AG04450 (cell line): Measurements from ENCODE around the gene EEIG1. TPM values are rescaled to one million over a fixed set of nuclear protein-coding genes. Genes with fewer than 3 reads are reported as not detected.

Experiments
- CTCF ChIA-PET: fragments of 300-600, 350-600 bp; formaldehyde crosslinking; extraction: SDS; loops from one replicate; lab custom pipeline; 2022; ENCODE audit warnings: antibody characterized with exemption, inconsistent platforms; lab: Charles Lee
- POLR2A ChIA-PET: fragments of 350-600 bp; formaldehyde crosslinking; extraction: SDS; loops from one replicate; lab custom pipeline; 2021; ENCODE audit warnings: antibody characterized with exemption, inconsistent platforms; lab: Yijun Ruan, JAX
- DNase-seq: peaks from one replicate; pipeline ENCODE4 v3.0.0-alpha.2; 2011; ENCODE audit warnings: low read depth, low spot score
- H3K27ac ChIP-seq: one replicate; pipeline ENCODE4 v1.5.1; 2012; ENCODE audit warnings: low read depth, low read length, control low read depth
- H3K27me3 ChIP-seq: one replicate; pipeline ENCODE4 v1.6.0; 2012; ENCODE audit warnings: low read length; ENCODE audit not compliant: control insufficient read depth, insufficient read depth
- H3K4me3 ChIP-seq: 2 replicates; pipeline ENCODE4 v1.5.1; 2011; ENCODE audit warnings: mild to moderate bottlenecking, low read depth, low read length, control low read depth
- H3K9me3 ChIP-seq: 2 replicates; pipeline ENCODE4 v1.5.1; 2012; ENCODE audit warnings: low read length; ENCODE audit not compliant: control insufficient read depth, insufficient read depth
- CTCF ChIP-seq: IDR thresholded peaks from 2 replicates; pipeline ENCODE4 v1.5.1; 2011; ENCODE audit warnings: low read depth, low read length, control low read depth, inconsistent platforms
- polyA plus RNA-seq: library from polyadenylated mRNA; depleted of rRNA; stranded (reverse); fragments of >200 nt; gene quantifications from 2 replicates; pipeline ENCODE4 v1.2.3, GENCODE V29; 2011

Gene EEIG1
- polyA plus RNA-seq, 1 experiment, result 8.3 TPM

DNA sequence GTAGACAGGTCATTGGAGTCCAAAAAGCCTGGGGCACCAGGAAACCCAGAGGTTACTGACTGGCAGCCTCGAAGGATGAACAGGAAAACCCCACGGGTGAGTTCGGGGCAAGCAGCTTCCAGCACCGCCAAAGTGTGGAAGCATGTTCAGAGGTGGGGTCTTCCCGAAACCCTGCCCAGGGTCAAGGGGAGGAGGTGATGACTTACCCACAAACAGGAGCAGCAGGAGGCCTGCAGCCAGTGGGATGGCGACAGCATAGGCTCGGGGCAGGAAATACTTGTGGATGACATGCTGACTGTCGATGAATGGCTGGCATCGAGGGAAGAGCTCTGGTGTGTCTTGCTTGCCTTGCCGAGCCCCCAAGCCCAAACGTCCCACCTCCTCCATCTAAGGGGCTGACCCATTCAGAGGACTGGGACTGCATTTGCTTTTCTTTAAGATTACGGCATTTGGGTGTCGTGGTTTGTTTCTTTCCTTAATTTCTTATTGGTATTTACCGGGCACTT lies 44.4 kb downstream of the EEIG1 start:
- H3K27me3 ChIP-seq, result no peaks in the 10 kb centered on the region
- DNase-seq, result no peak
- ChIA-PET CTCF (no interaction called here), POLR2A (no interaction called here)
- peak overlapping the region; percentile 96 for H3K4me3 ChIP-seq
- H3K27ac ChIP-seq, result no peak overlapping the region
- no peak for TF ChIP-seq CTCF
- no peaks in the 10 kb centered on the region; the same call in 1 of the 2 replicates for H3K9me3 ChIP-seq

- ChIA-PET POLR2A (no interaction called here), CTCF (interaction anchor here (1.0 to 1.4 kb wide), 2 partner anchors 8 to 100 kb away, joined by 3 read pairs; no protein-coding TSS in a partner anchor)
- Histone ChIP-seq H3K27ac (peak overlapping the region; percentile 2), H3K27me3 (no peaks in the 10 kb centered on the region), H3K4me3 (peak overlapping the region; percentile 96; the same call in 1 of the 2 replicates), H3K9me3 (no peaks in the 10 kb centered on the region; the same call in 1 of the 2 replicates)
- no peak for TF ChIP-seq CTCF
- no peak for DNase-seq
Measured at GRCh38 chr9:127935765-127936221, 45.0 kb downstream of the EEIG1 start.

DNA sequence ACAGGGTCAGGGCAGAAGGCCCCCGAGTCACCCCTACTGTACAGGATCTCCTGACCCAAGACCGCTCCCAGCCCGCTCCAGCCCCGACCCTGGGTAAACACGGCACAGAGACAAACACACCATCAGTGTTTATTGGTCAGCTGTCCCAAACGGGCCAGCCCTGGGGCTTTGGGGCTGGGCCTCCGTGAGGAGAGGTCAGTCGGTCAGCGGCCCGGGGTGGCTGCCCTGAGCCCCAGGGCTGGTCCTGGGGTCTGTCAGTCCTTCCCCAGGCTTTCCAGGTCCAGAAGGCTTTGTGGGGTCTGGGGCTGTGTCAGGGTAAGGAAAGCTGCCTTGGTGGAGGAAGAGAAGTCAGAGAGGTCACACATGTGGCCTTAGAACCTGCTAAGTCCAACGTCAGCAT lies 45.8 kb downstream of the EEIG1 start:
- H3K4me3 ChIP-seq, result no peak overlapping the region
- H3K27me3 ChIP-seq, result no peaks in the 10 kb centered on the region
- TF ChIP-seq CTCF, result no peak
- no peak overlapping the region for H3K27ac ChIP-seq
- no peak for DNase-seq
- POLR2A ChIA-PET, result no interaction called here
- H3K9me3 ChIP-seq, result no peaks in the 10 kb centered on the region; the same call in 1 of the 2 replicates
- CTCF ChIA-PET, result interaction anchor here (1.0 to 3.3 kb wide), 3 partner anchors 8 to 100 kb away, joined by 3 to 19 read pairs (median 3); no protein-coding TSS in a partner anchor

- CTCF ChIA-PET, result interaction anchor here (1.4 to 3.3 kb wide), 2 partner anchors 9 to 101 kb away, joined by 3 to 19 read pairs; no protein-coding TSS in a partner anchor
Measured at GRCh38 chr9:127934248-127934647, 46.5 kb downstream of the EEIG1 start.

More at GRCh38 chr9:127934248-127934647, 46.5 kb downstream of the EEIG1 start:
- Histone ChIP-seq H3K27me3 (no peaks in the 10 kb centered on the region), H3K9me3 (no peaks in the 10 kb centered on the region; the same call in 1 of the 2 replicates), H3K27ac (no peak overlapping the region), H3K4me3 (no peak overlapping the region)
- no peak for DNase-seq
- POLR2A ChIA-PET, result interaction anchor here (0.7 kb wide), 1 partner anchor 21 kb away, joined by 3 read pairs; no protein-coding TSS in a partner anchor
- no peak for TF ChIP-seq CTCF
